ENCODE measurements around the gene BABAM1.

DNA sequence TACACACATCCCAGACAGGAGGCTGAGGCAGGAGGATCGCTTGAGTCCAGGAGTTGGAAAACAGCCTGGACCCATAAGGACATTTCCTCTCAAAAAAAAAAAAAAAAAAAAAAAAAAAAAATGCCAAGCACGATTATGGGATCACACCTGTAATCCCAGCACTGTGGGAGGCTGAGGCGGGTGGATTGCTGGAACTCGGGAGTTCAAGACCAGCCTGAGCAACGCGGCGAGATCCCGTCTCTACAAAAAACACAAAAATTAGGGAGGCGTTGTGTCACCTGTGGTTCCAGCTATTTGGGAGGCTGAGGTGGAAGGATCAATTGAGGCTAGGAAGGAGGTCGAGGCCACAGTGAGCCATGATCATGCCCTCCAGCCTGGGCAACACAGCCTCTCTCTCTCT lies 42.2 kb upstream of the BABAM1 start:
- TF ChIP-seq POLR2A (IDR thresholded peaks at IDR 0.05; ENCODE audit: low read length) (no peak), GATA1 (IDR thresholded peaks at IDR 0.05; ENCODE audit: low read depth, low read length) (no peak)

Measured in erythroblast (primary cell).